K562 (cell line): Measurements from ENCODE around the gene GNGT2. TPM values are rescaled to one million over a fixed set of nuclear protein-coding genes. Genes with fewer than 3 reads are reported as not detected.

Source experiments
- ATAC-seq: fragments of 200-7000 bp; cut with Tn5 transposase; 3 replicates; pipeline ENCODE4 v1.9.1; 2020; ENCODE audit warnings: moderate library complexity
- Bru-seq: library from RNA; stranded (reverse); fragments of 400-500 nt; gene quantifications from one replicate; lab custom pipeline; 2021; lab: Mats Ljungman, UMichigan
- BruChase-seq, 2 experiments: library from RNA; stranded (reverse); fragments of 400-500 nt; gene quantifications; one replicate each; lab custom pipeline; 2021; lab: Mats Ljungman, UMichigan
- BruUV-seq: library from RNA; stranded (reverse); fragments of 400-500 nt; replicated peaks from 2 replicates; lab custom pipeline; 2021; lab: Mats Ljungman, UMichigan
- CTCF ChIA-PET: fragments of 300-600 bp; formaldehyde crosslinking; extraction: SDS; loops from one replicate; lab custom pipeline; 2021; ENCODE audit warnings: low intra/inter-chr PET ratio; lab: Yijun Ruan, JAX
- POLR2A ChIA-PET: fragments of 300-600, 350-650 bp; sonication (Branson Sonifier 250); formaldehyde crosslinking; extraction: SDS; loops from one replicate; lab custom pipeline; 2021; ENCODE audit warnings: antibody characterized with exemption, inconsistent platforms; lab: Yijun Ruan, JAX
- DNase-seq, 4 experiments: peaks; one replicate each; pipeline versions ENCODE4 v3.0.0 to v3.0.0-alpha.2; 2011 to 2018; ENCODE audit warnings: low spot score in 3 of 4, mixed read lengths in 3 of 4; ENCODE audit errors: extremely low read depth in 1 of 4
- FAIRE-seq: peaks from 2 replicates; lab custom pipeline; 2011; peaks lifted over from hg19 to GRCh38; lab: Jason Lieb, UNC
- H2AFZ ChIP-seq: 2 replicates; pipeline ENCODE4 v1.6.0; 2011; ENCODE audit warnings: low read depth, low read length, control low read depth, inconsistent platforms
- H3K27ac ChIP-seq: fragments of 200-600 bp; 3 replicates; pipeline ENCODE4 v1.8.0; 2011; ENCODE audit warnings: low read depth, mild to moderate bottlenecking, control low read depth, inconsistent platforms, low read length, moderate library complexity, mixed read lengths; ENCODE audit errors: extremely low read depth
- H3K27me3 ChIP-seq, 2 experiments: fragments of 300-600 bp in 1 of 2; 2 replicates in 1 of 2; 3 replicates in 1 of 2; pipeline versions ENCODE4 v1.6.0 to v1.8.0; 2011; ENCODE audit warnings: inconsistent platforms in 2 of 2, low read length in 2 of 2, mild to moderate bottlenecking in 1 of 2, mixed read lengths in 1 of 2, moderate library complexity in 1 of 2; ENCODE audit not compliant: control insufficient read depth in 2 of 2, insufficient read depth in 2 of 2
- H3K36me3 ChIP-seq: fragments of 300-600 bp; 3 replicates; pipeline ENCODE4 v1.8.0; 2011; ENCODE audit warnings: mild to moderate bottlenecking, low read length, inconsistent platforms; ENCODE audit not compliant: control insufficient read depth, insufficient read depth
- H3K4me1 ChIP-seq, 2 experiments: fragments of 200-600 bp in 1 of 2; replicated peaks in 1 of 2; 2 replicates in 1 of 2; 3 replicates in 1 of 2; pipeline versions ENCODE4 v1.5.1 to v1.8.0; 2011; ENCODE audit warnings: inconsistent platforms in 2 of 2, low read length in 2 of 2, mild to moderate bottlenecking in 1 of 2, mixed read lengths in 1 of 2, moderate library complexity in 1 of 2; ENCODE audit not compliant: control insufficient read depth in 2 of 2, insufficient read depth in 2 of 2
- H3K4me2 ChIP-seq: 2 replicates; pipeline ENCODE4 v1.6.1; 2011; ENCODE audit warnings: low read length, control low read depth, inconsistent platforms, mixed read lengths; ENCODE audit not compliant: insufficient read depth
- H3K4me3 ChIP-seq: fragments of 200-600 bp; sonication (generic), shearing (Covaris generic); 2 replicates; pipeline ENCODE4 v1.5.1; 2016; ENCODE audit warnings: control low read depth, inconsistent platforms
- H3K79me2 ChIP-seq: fragments of 200-600 bp; 3 replicates; pipeline ENCODE4 v1.8.0; 2011; ENCODE audit warnings: low read length, inconsistent platforms; ENCODE audit not compliant: control insufficient read depth, insufficient read depth
- H3K9ac ChIP-seq, 2 experiments: 2 replicates each; pipeline versions ENCODE4 v1.6.0 to v1.6.1; 2011; ENCODE audit warnings: low read depth in 2 of 2, low read length in 2 of 2, control low read depth in 1 of 2, inconsistent platforms in 1 of 2, mild to moderate bottlenecking in 1 of 2, mixed read lengths in 1 of 2; ENCODE audit not compliant: insufficient read depth in 1 of 2
- H3K9me1 ChIP-seq: one replicate; pipeline ENCODE4 v1.6.0; 2011; ENCODE audit warnings: inconsistent platforms, mild to moderate bottlenecking, low read length, moderate library complexity; ENCODE audit not compliant: control insufficient read depth, insufficient read depth
- H3K9me3 ChIP-seq: replicated peaks from 2 replicates; pipeline ENCODE4 v1.5.1; 2011; ENCODE audit warnings: low read depth, low read length, inconsistent platforms; ENCODE audit not compliant: control insufficient read depth, insufficient read depth
- H4K20me1 ChIP-seq: replicated peaks from 2 replicates; pipeline ENCODE4 v1.6.1; 2011; ENCODE audit warnings: low read length, inconsistent platforms, mixed read lengths; ENCODE audit not compliant: control insufficient read depth, insufficient read depth
- HDGF ChIP-seq: fragments of 450-650 bp; IDR thresholded peaks from 2 replicates; pipeline ENCODE4 v1.6.1; 2016
- NR3C1 ChIP-seq: sonication (generic); formaldehyde crosslinking; IDR thresholded peaks from 2 replicates; pipeline ENCODE4 v1.8.1; 2022; ENCODE audit warnings: missing genetic modification reagents
- PHF20 ChIP-seq: fragments of 450-650 bp; IDR thresholded peaks from 2 replicates; pipeline ENCODE4 v1.6.1; 2018; ENCODE audit not compliant: partially characterized antibody
- RBM39 ChIP-seq: fragments of 200-400 bp; formaldehyde crosslinking; optimal IDR thresholded peaks from 2 replicates; pipeline ENCODE3; 2018; ENCODE audit warnings: low read depth, low read length
- SIN3B ChIP-seq: fragments of 450-650 bp; IDR thresholded peaks from 2 replicates; pipeline ENCODE4 v1.6.1; 2017; ENCODE audit warnings: low read depth, mild to moderate bottlenecking, moderate library complexity
- ZC3H11A ChIP-seq: IDR thresholded peaks from 2 replicates; pipeline ENCODE4 v1.6.1; 2012; ENCODE audit warnings: low read depth, low read length, improper control_type of control experiment
- WGBS: fragments of 100-300 bp; shearing (Covaris generic); methylation state at CpG from one replicate; pipeline ENCODE4 v1.1.6; 2016; ENCODE audit warnings: low coverage, mixed read lengths; ENCODE audit not compliant: insufficient coverage; ENCODE audit errors: missing lambda C conversion rate; 5-methylcytosine and 5-hydroxymethylcytosine counted together
- in situ Hi-C: fragments of 300-500 bp; cut with MboI; formaldehyde crosslinking; loops from 4 replicates; pipeline ENCODE4 v1.15.0; 2018; ENCODE audit warnings: inconsistent platforms, mixed read lengths
- intact Hi-C: fragments of 100-400 bp; cut with micrococcal nuclease; formaldehyde crosslinking; loops from 2 replicates; pipeline ENCODE4 v1.14.2; 2022
- long read RNA-seq, 3 experiments: library from polyadenylated mRNA in 2 of 3; library from RNA in 1 of 3; unstranded in 2 of 3; stranded (forward) in 1 of 3; transcript quantifications; one replicate each; pipeline ENCODE4 v2.0.0, GENCODE V29; 2019 to 2022
- polyA minus RNA-seq, 3 experiments: library from RNA; depleted of rRNA, polyadenylated mRNA; stranded (reverse); fragments of >200 nt; gene quantifications; 2 replicates each; pipeline ENCODE4 v1.2.3, GENCODE V29; 2011
- polyA plus RNA-seq, 8 experiments: library from polyadenylated mRNA; depleted of rRNA in 4 of 8; stranded (reverse) in 5 of 8; unstranded in 3 of 8; fragments of >200 nt; fragmentation: Nextera tagmentation in 2 of 8; fragmentation: Illumina TruSeq in 1 of 8; extraction: Ambion mirVana in 2 of 8; extraction: Trizol in 1 of 8; gene quantifications; 2 replicates each; pipeline versions ENCODE4 v1.2.1 to v1.2.3, GENCODE V29; 2011 to 2014; ENCODE audit warnings: inconsistent platforms in 1 of 8, missing spikeins in 1 of 8
- total RNA-seq, 7 experiments: library from RNA; depleted of rRNA in 6 of 7; stranded (reverse); fragments of >200 nt in 6 of 7; fragmentation: Illumina TruSeq in 2 of 7; extraction: Trizol in 2 of 7; gene quantifications; 2 replicates each; pipeline versions ENCODE4 v1.2.1 to v1.2.3, GENCODE V29; 2011 to 2021; ENCODE audit warnings: low replicate concordance in 1 of 7
- TF ChIP-seq, protein P1 (sequence below): fragments of 250-450 bp; sonication (Bioruptor Pico); IDR thresholded peaks from 2 replicates; pipeline ENCODE4 v1.5.0; 2021
- TF ChIP-seq, protein P2 (sequence below), 2 experiments: fragments of 450-650 bp in 1 of 2; sonication (generic) in 1 of 2; formaldehyde crosslinking; conservative IDR thresholded peaks; 2 replicates each; pipeline versions ENCODE4 v1.4.0 to v1.8.1; 2020 to 2022; ENCODE audit warnings: mild to moderate bottlenecking in 1 of 2, missing genetic modification reagents in 1 of 2
- TF ChIP-seq, protein P3 (sequence below): sonication (generic); formaldehyde crosslinking; IDR thresholded peaks from 2 replicates; pipeline ENCODE4 v1.8.0; 2022; ENCODE audit warnings: missing genetic modification reagents, mild to moderate bottlenecking, moderate library complexity, borderline replicate concordance

GNGT2 gene
- total RNA-seq (2011; cell fraction: chromatin; rRNA removed; ENCODE audit: low replicate concordance) = not detected in 2 replicates
- total RNA-seq (2011; cell fraction: nucleolus; rRNA removed) = not detected in 2 replicates
- not detected in 2 replicates for total RNA-seq (2011; cell fraction: nucleoplasm; rRNA removed)
- total RNA-seq (2014; rRNA removed) (not detected in 2 replicates), total RNA-seq (2014; rRNA removed; fragmentation: Illumina TruSeq; extraction: Trizol) (not detected in 2 replicates), total RNA-seq (2015; rRNA removed; fragmentation: Illumina TruSeq; extraction: Trizol) (not detected in 2 replicates), total RNA-seq (2021) (not detected in 2 replicates), polyA plus RNA-seq (2011; rRNA removed) (not detected in 2 replicates), polyA plus RNA-seq (2014; fragmentation: Illumina TruSeq; extraction: Trizol) (not detected in 2 replicates), polyA plus RNA-seq (2014; fragmentation: Nextera tagmentation; extraction: Ambion mirVana) (not detected), polyA plus RNA-seq (2014; rRNA removed) (not detected in 2 replicates), polyA minus RNA-seq (2011; rRNA and poly(A)+ RNA removed) (not detected in 2 replicates), Bru-seq, nascent RNA (percentile 10 among the genes with signal in this experiment), BruChase-seq, experiment 1, labeled RNA remaining after a 2-hour chase (not detected), BruChase-seq, experiment 2, labeled RNA remaining after a 6-hour chase (not detected)
- not detected in 2 replicates for polyA plus RNA-seq (2011; cell fraction: cytosol; rRNA removed)
- not detected in 2 replicates for polyA plus RNA-seq (2011; cell fraction: nucleus; rRNA removed)
- not detected in 2 replicates for polyA plus RNA-seq (2012)
- polyA minus RNA-seq (2011; cell fraction: cytosol; rRNA and poly(A)+ RNA removed) = not detected in 2 replicates
- not detected in 2 replicates for polyA minus RNA-seq (2011; cell fraction: nucleus; rRNA and poly(A)+ RNA removed)
- long read RNA-seq, experiment 1 = 0 reads
- long read RNA-seq, experiment 2 = 0 reads
- long read RNA-seq, experiment 3 = 0 reads

DNA sequence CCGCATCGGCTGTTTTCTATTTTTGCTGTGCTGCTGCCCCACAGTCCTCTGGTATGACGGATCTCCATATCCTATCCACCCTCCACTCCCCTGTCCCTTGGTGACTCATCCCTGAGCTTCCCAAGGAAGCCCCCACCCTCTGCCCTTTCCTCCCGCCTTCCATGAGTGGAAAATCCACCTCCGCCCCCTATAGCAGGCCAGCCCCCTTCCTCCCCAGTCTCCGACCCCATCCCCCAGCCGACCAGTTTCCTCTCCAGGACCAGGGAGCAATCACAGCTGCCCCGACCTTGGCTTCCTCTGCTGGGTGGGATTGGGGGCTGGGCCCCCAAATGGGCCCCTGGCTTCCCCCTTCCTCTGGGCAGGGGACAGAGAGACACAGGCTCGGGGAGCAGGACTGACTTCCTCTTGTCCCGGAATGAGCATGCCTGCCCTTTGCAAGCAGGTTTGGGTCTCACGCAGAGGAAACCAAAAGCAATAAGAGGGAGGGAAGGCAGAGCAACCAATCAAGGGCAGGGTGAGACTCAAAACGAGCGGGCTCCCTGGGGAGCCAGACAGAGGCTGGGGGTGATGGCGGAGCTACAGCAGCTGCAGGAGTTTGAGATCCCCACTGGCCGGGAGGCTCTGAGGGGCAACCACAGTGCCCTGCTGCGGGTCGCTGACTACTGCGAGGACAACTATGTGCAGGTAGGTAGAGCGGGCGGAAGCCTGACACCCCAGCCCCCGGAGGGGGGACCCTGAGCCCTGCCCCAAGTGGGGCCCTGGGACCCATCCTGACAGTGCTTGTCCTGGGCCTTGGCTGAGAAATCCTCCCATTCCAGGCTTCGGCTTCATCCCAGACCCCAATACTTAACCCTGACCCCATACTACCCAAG, at the start of gene GNGT2, which contains the start of gene ABI3:
Gene GNGT2 (minus strand): TSS at position 417 of the 872 bp plus-strand sequence. CDS start 3,152 bp downstream, outside the sequence.
Gene ABI3 (plus strand): TSS at position 550 of the 872 bp plus-strand sequence. CDS start 18 bp downstream, at position 568.
- Histone ChIP-seq H3K4me1 (peaks cover 0 to 4% of the 10 kb centered on the region in 2 experiments; a peak in 3 of 5 replicates), H3K27ac (no peak within 1 kb of the TSS), H3K4me3 (no peak within 1 kb of the TSS), H4K20me1 (no peaks in the 10 kb centered on the region), H3K9me3 (no peaks in the 10 kb centered on the region), H3K36me3 (no peaks in the 10 kb centered on the region), H2AFZ (no peak within 1 kb of the TSS)
- POLR2A ChIA-PET = interaction anchor here (1.0 kb wide), 1 partner anchor 16 kb away, joined by 4 read pairs; no protein-coding TSS in a partner anchor
- in situ Hi-C loops = no loop called here
- FAIRE-seq (no peak), ATAC-seq (no peak)
- no TSS peak for BruUV-seq
- TF ChIP-seq RBM39 = no peak
- no peak for TF ChIP-seq SIN3B
- TF ChIP-seq, protein P1, sequence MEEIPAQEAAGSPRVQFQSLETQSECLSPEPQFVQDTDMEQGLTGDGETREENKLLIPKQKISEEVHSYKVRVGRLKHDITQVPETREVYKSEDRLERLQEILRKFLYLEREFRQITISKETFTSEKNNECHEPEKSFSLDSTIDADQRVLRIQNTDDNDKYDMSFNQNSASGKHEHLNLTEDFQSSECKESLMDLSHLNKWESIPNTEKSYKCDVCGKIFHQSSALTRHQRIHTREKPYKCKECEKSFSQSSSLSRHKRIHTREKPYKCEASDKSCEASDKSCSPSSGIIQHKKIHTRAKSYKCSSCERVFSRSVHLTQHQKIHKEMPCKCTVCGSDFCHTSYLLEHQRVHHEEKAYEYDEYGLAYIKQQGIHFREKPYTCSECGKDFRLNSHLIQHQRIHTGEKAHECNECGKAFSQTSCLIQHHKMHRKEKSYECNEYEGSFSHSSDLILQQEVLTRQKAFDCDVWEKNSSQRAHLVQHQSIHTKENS (CRISPR knock-in tag) = no peak
- TF ChIP-seq ZC3H11A = no peak
- TF ChIP-seq, protein P2, sequence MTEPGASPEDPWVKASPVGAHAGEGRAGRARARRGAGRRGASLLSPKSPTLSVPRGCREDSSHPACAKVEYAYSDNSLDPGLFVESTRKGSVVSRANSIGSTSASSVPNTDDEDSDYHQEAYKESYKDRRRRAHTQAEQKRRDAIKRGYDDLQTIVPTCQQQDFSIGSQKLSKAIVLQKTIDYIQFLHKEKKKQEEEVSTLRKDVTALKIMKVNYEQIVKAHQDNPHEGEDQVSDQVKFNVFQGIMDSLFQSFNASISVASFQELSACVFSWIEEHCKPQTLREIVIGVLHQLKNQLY (CRISPR knock-in tag; conservative IDR thresholded peaks at IDR 0.05) = no peak
- TF ChIP-seq HDGF = no peak
- TF ChIP-seq NR3C1 (CRISPR knock-in tag) = no peak
- TF ChIP-seq, protein P3, sequence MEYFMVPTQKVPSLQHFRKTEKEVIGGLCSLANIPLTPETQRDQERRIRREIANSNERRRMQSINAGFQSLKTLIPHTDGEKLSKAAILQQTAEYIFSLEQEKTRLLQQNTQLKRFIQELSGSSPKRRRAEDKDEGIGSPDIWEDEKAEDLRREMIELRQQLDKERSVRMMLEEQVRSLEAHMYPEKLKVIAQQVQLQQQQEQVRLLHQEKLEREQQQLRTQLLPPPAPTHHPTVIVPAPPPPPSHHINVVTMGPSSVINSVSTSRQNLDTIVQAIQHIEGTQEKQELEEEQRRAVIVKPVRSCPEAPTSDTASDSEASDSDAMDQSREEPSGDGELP (CRISPR knock-in tag) = no peak
- no peak for TF ChIP-seq PHF20
- TF ChIP-seq, all 486 proteins: peak for 0
- CTCF ChIA-PET = no interaction called here
- Histone ChIP-seq H3K27me3 (peaks cover 40 to 80% of the 10 kb centered on the region in 2 experiments), H3K9ac (peak within 1 kb of the TSS in 1 of 2 experiments; percentile 43; a peak in 2 of 4 replicates), H3K4me2 (no peak within 1 kb of the TSS), H3K79me2 (no peaks in the 10 kb centered on the region), H3K9me1 (no peaks in the 10 kb centered on the region)
- no peak for DNase-seq
- intact Hi-C loops = no loop called here
- WGBS = 4% methylated on average over 15 of the region's 22 CpGs
